Panc1 (cell line): Measurements from ENCODE around the gene AOAH. TPM values are rescaled to one million over a fixed set of nuclear protein-coding genes. Genes with fewer than 3 reads are reported as not detected.

ENCODE experiments used
- ATAC-seq: fragments of 200-7000 bp; cut with Tn5 transposase; 2 replicates; pipeline ENCODE4 v1.9.1; 2020; ENCODE audit warnings: mild to moderate bottlenecking, moderate library complexity
- BruUV-seq: library from RNA; stranded (reverse); fragments of 400-500 nt; replicated peaks from 2 replicates; lab custom pipeline; 2021; lab: Mats Ljungman, UMichigan
- CTCF ChIA-PET: fragments of 300-600 bp; sonication (Branson Sonifier 250); formaldehyde crosslinking; loops from one replicate; lab custom pipeline; 2022; ENCODE audit warnings: antibody characterized with exemption; lab: Charles Lee
- POLR2A ChIA-PET: fragments of 300-600 bp; sonication (Branson Sonifier 250); formaldehyde crosslinking; loops from one replicate; lab custom pipeline; 2022; ENCODE audit warnings: antibody characterized with exemption; lab: Charles Lee
- DNase-seq: peaks from one replicate; pipeline ENCODE4 v3.0.0-alpha.2; 2010; ENCODE audit warnings: low read depth, low spot score
- H3K27ac ChIP-seq: 2 replicates; pipeline ENCODE4 v1.5.1; 2011; ENCODE audit warnings: mild to moderate bottlenecking, low read length, inconsistent platforms
- H3K27me3 ChIP-seq: fragments of 200-500 bp; sonication (Bioruptor generic); 2 replicates; pipeline ENCODE4 v1.6.0; 2014; ENCODE audit warnings: low read length, inconsistent platforms; ENCODE audit not compliant: control insufficient read depth, insufficient read depth
- H3K36me3 ChIP-seq: fragments of 200-500 bp; sonication (Bioruptor generic); 2 replicates; pipeline ENCODE4 v1.5.1; 2014; ENCODE audit warnings: inconsistent platforms, mild to moderate bottlenecking, low read length, moderate library complexity; ENCODE audit not compliant: control insufficient read depth, insufficient read depth
- H3K4me1 ChIP-seq: 2 replicates; pipeline ENCODE4 v1.5.1; 2011; ENCODE audit warnings: inconsistent platforms, mild to moderate bottlenecking, low read length, moderate library complexity; ENCODE audit not compliant: control insufficient read depth, insufficient read depth
- H3K4me3 ChIP-seq, 2 experiments: 2 replicates each; pipeline ENCODE4 v1.5.1; 2011 to 2012; ENCODE audit warnings: low read depth in 2 of 2, low read length in 2 of 2, mild to moderate bottlenecking in 2 of 2, inconsistent platforms in 1 of 2, moderate library complexity in 1 of 2
- H3K9me3 ChIP-seq: fragments of 200-500 bp; sonication (Bioruptor generic); 2 replicates; pipeline ENCODE4 v1.5.1; 2014; ENCODE audit warnings: low read depth, mild to moderate bottlenecking, inconsistent platforms, low read length, moderate library complexity; ENCODE audit not compliant: control insufficient read depth, insufficient read depth
- POLR2AphosphoS5 ChIP-seq: IDR thresholded peaks from 2 replicates; pipeline ENCODE4 v1.6.1; 2012; ENCODE audit warnings: mild to moderate bottlenecking, low read depth, low read length, moderate library complexity
- SIN3A ChIP-seq: IDR thresholded peaks from 2 replicates; pipeline ENCODE4 v1.6.1; 2012; ENCODE audit warnings: low read depth, mild to moderate bottlenecking, low read length, moderate library complexity, borderline replicate concordance; ENCODE audit not compliant: insufficient read depth
- TCF7L2 ChIP-seq: IDR thresholded peaks from 2 replicates; pipeline ENCODE4 v1.6.1; 2011; ENCODE audit warnings: mild to moderate bottlenecking, low read depth, low read length, inconsistent platforms
- in situ Hi-C: cut with HindIII; loops from 2 replicates; pipeline ENCODE4 v1.10.0; 2016; ENCODE audit warnings: low sequenced_read_pairs, low pct_unique_long_range_greater_than_20kb
- intact Hi-C: fragments of 100-400 bp; cut with micrococcal nuclease; formaldehyde crosslinking; loops from one replicate; pipeline ENCODE4 v1.10.0; 2022; ENCODE audit not compliant: unreplicated experiment
- total RNA-seq: library from RNA; stranded (reverse); gene quantifications from one replicate; pipeline ENCODE4 v1.2.1, GENCODE V29; 2021; ENCODE audit not compliant: unreplicated experiment
- TF ChIP-seq, protein P1 (sequence below): fragments of 450-650 bp; IDR thresholded peaks from 2 replicates; pipeline ENCODE4 v1.5.1; 2017; ENCODE audit warnings: mild to moderate bottlenecking
- TF ChIP-seq, protein P2 (sequence below), 2 experiments: IDR thresholded peaks; 2 replicates each; pipeline ENCODE4 v1.6.1; 2011 to 2012; ENCODE audit warnings: low read depth in 2 of 2, control low read depth in 1 of 2, low read length in 1 of 2, mild to moderate bottlenecking in 1 of 2, moderate library complexity in 1 of 2; ENCODE audit not compliant: insufficient read depth in 1 of 2

AOAH gene
- total RNA-seq, 1 experiment from 2014 or later: 0.31 TPM

DNA sequence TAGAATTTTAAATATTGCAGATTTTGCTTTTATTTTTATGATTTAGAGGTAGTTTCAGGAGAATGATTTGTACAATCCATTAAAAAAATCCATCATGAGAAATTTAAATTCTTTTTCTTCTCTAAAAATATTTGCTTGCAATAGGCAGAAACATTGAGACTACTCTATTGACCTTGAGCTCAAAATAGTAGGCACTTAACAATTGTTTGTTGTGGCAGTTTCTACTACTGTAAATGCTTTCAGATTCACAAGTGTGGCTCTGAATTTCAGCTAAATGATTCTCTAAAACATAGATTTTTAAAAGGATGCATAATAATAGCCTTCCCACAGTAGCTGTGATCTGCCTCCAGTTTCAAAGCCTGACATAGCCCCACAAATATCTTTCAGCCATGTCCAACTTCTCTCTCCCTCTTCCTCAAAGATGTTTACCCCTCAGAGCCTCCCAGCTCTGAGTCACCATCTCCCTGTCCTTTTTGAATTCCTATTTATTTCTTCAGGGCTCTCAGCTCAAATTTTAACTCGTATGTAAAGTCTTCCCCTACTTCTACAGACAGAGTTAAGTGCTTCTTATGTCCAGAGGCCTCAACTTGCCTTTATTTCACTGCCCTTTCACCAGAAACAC lies 160.5 kb downstream of the AOAH start:
- in situ Hi-C loops: no loop called here
- no peaks in the 10 kb centered on the region for H3K4me1 ChIP-seq
- BruUV-seq: no TSS peak
- intact Hi-C loops: no loop called here
- no peak overlapping the region for H3K27ac ChIP-seq
- ATAC-seq (no peak), DNase-seq (no peak)
- no peak for TF ChIP-seq POLR2AphosphoS5
- CTCF ChIA-PET: no interaction called here
- no peaks in the 10 kb centered on the region for H3K36me3 ChIP-seq
- H3K27me3 ChIP-seq: no peaks in the 10 kb centered on the region
- H3K9me3 ChIP-seq: no peaks in the 10 kb centered on the region
- no peak overlapping the region for H3K4me3 ChIP-seq
- POLR2A ChIA-PET: no interaction called here

DNA sequence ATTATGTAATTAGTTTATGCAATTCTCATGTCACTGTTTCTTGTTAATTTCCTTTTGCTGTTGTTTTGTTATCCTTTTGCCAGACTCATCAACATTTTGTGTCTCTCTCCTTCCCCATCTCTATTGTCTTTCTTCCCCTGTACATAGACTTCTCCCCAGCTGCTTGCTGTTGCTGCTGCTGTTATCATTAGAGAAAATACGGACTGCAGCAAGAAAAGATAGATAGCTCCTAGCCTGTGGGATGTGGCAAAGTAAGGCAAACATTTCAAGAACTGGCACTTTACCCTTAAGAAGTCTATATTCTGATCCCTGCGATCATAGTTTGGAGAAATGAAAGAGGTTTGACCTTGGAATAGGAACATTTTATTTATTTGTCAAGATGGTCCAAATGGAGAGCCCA lies 162.2 kb downstream of the AOAH start:
- POLR2A ChIA-PET: no interaction called here

DNA sequence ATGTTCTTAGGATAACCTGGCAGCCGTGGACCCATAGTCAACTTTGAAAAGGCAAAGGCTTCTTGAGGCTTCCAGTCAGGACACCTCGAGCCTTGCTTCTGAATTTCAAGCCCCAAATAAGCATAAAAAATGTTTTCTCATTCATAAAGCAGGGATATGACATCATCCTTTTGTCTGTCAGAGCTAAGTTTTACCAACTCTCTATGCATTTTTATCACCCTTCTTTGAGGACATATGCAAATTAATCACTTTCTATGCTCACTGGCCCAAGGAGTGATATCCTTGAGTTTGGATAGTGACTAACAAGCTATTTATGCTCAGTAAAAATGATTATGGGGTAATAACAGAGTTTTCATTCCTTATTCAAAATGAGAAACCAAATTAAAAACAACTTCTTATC lies 175.3 kb downstream of the AOAH start:
- POLR2A ChIA-PET: no interaction called here
- in situ Hi-C loops: no loop called here
- no peaks in the 10 kb centered on the region for H3K9me3 ChIP-seq
- CTCF ChIA-PET: no interaction called here
- H3K4me1 ChIP-seq: no peaks in the 10 kb centered on the region
- intact Hi-C loops: no loop called here
- H3K27ac ChIP-seq: no peak overlapping the region
- BruUV-seq: no TSS peak
- no peaks in the 10 kb centered on the region for H3K27me3 ChIP-seq
- no peak for TF ChIP-seq SIN3A
- TF ChIP-seq, protein P1, sequence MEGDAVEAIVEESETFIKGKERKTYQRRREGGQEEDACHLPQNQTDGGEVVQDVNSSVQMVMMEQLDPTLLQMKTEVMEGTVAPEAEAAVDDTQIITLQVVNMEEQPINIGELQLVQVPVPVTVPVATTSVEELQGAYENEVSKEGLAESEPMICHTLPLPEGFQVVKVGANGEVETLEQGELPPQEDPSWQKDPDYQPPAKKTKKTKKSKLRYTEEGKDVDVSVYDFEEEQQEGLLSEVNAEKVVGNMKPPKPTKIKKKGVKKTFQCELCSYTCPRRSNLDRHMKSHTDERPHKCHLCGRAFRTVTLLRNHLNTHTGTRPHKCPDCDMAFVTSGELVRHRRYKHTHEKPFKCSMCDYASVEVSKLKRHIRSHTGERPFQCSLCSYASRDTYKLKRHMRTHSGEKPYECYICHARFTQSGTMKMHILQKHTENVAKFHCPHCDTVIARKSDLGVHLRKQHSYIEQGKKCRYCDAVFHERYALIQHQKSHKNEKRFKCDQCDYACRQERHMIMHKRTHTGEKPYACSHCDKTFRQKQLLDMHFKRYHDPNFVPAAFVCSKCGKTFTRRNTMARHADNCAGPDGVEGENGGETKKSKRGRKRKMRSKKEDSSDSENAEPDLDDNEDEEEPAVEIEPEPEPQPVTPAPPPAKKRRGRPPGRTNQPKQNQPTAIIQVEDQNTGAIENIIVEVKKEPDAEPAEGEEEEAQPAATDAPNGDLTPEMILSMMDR: no peak
- no peak for TF ChIP-seq POLR2AphosphoS5
- no peak for TF ChIP-seq TCF7L2
- TF ChIP-seq, protein P2, sequence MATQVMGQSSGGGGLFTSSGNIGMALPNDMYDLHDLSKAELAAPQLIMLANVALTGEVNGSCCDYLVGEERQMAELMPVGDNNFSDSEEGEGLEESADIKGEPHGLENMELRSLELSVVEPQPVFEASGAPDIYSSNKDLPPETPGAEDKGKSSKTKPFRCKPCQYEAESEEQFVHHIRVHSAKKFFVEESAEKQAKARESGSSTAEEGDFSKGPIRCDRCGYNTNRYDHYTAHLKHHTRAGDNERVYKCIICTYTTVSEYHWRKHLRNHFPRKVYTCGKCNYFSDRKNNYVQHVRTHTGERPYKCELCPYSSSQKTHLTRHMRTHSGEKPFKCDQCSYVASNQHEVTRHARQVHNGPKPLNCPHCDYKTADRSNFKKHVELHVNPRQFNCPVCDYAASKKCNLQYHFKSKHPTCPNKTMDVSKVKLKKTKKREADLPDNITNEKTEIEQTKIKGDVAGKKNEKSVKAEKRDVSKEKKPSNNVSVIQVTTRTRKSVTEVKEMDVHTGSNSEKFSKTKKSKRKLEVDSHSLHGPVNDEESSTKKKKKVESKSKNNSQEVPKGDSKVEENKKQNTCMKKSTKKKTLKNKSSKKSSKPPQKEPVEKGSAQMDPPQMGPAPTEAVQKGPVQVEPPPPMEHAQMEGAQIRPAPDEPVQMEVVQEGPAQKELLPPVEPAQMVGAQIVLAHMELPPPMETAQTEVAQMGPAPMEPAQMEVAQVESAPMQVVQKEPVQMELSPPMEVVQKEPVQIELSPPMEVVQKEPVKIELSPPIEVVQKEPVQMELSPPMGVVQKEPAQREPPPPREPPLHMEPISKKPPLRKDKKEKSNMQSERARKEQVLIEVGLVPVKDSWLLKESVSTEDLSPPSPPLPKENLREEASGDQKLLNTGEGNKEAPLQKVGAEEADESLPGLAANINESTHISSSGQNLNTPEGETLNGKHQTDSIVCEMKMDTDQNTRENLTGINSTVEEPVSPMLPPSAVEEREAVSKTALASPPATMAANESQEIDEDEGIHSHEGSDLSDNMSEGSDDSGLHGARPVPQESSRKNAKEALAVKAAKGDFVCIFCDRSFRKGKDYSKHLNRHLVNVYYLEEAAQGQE (IDR thresholded peaks at IDR 0.05; ENCODE audit: insufficient read depth in 1 of 2, low read depth in 2 of 2, low read length in 1 of 2): no peak
- DNase-seq (no peak), ATAC-seq (no peak)
- no peak overlapping the region for H3K4me3 ChIP-seq
- no peaks in the 10 kb centered on the region for H3K36me3 ChIP-seq

More for the DNA sequence above, 162.2 kb downstream of the AOAH start:
- H3K36me3 ChIP-seq: no peaks in the 10 kb centered on the region
- TF ChIP-seq TCF7L2 (no peak), SIN3A (no peak), POLR2AphosphoS5 (no peak)
- TF ChIP-seq, protein P2 (IDR thresholded peaks at IDR 0.05; ENCODE audit: insufficient read depth in 1 of 2, low read depth in 2 of 2, low read length in 1 of 2): no peak
- TF ChIP-seq, protein P1: no peak
- no TSS peak for BruUV-seq
- in situ Hi-C loops: no loop called here
- H3K4me1 ChIP-seq: no peaks in the 10 kb centered on the region
- no peaks in the 10 kb centered on the region for H3K27me3 ChIP-seq
- H3K4me3 ChIP-seq: no peak overlapping the region
- ATAC-seq: no peak
- intact Hi-C loops: no loop called here
- H3K9me3 ChIP-seq: no peaks in the 10 kb centered on the region
- no peak overlapping the region for H3K27ac ChIP-seq
- DNase-seq: no peak
- CTCF ChIA-PET: no interaction called here
